H1 (cell line): ENCODE data around the gene PLVAP.

Experiments
- YY1 ChIP-seq: IDR thresholded peaks from 2 replicates; pipeline ENCODE4 v1.6.1; 2011; ENCODE audit warnings: low read depth, mild to moderate bottlenecking, low read length
- TF ChIP-seq, protein P1 (sequence below), 3 experiments: IDR thresholded peaks; 1 replicate in 2 of 3; 2 replicates in 1 of 3; pipeline versions ENCODE4 v1.5.1 to v1.6.1; 2011; ENCODE audit warnings: low read length in 3 of 3, mild to moderate bottlenecking in 3 of 3, inconsistent platforms in 2 of 3, low read depth in 1 of 3, moderate library complexity in 1 of 3; ENCODE audit not compliant: insufficient read depth in 1 of 3; ENCODE audit errors: control extremely low read depth in 1 of 3

DNA sequence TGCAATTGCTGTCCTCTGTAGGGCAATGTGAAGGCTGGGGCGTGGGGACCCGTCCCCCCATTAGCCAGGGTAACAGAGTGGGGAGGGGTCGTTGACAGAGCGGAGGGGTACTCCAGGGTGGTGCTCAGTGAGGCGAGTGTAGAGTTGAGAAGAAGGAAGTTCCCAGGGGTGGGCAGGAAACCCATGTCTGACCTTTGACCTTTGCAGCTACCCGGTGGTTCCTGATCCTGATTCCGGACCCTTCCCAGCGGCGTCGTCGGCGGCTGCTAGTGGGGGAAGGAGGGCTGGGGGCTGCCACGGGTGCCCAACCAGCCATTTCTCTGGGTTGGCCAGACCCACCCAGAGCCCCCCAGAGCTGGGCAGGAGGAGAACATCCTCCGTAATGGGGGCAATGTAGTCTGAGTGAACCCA lies 2.1 kb upstream of the PLVAP start:
- TF ChIP-seq, protein P1, sequence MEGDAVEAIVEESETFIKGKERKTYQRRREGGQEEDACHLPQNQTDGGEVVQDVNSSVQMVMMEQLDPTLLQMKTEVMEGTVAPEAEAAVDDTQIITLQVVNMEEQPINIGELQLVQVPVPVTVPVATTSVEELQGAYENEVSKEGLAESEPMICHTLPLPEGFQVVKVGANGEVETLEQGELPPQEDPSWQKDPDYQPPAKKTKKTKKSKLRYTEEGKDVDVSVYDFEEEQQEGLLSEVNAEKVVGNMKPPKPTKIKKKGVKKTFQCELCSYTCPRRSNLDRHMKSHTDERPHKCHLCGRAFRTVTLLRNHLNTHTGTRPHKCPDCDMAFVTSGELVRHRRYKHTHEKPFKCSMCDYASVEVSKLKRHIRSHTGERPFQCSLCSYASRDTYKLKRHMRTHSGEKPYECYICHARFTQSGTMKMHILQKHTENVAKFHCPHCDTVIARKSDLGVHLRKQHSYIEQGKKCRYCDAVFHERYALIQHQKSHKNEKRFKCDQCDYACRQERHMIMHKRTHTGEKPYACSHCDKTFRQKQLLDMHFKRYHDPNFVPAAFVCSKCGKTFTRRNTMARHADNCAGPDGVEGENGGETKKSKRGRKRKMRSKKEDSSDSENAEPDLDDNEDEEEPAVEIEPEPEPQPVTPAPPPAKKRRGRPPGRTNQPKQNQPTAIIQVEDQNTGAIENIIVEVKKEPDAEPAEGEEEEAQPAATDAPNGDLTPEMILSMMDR (IDR thresholded peaks at IDR 0.05; ENCODE audit: control extremely low read depth in 1 of 3, insufficient read depth in 1 of 3, low read depth in 1 of 3, low read length in 3 of 3): no peak
- no peak for TF ChIP-seq YY1
